Transverse colon (tissue), 4 donors: Measurements from ENCODE around the gene SLAMF9.

Experiments used
- CTCF ChIP-seq, 5 experiments: fragments of 200-600 bp in 3 of 5; fragments of 450-650 bp in 2 of 5; sonication (generic) in 3 of 5; IDR thresholded peaks; 1 replicate in 2 of 5; 2 replicates in 3 of 5; pipeline ENCODE4 v1.5.1; 2016 to 2017; ENCODE audit warnings: antibody characterized with exemption in 5 of 5, inconsistent platforms in 3 of 5, mild to moderate bottlenecking in 2 of 5, moderate library complexity in 1 of 5
- EP300 ChIP-seq: sonication (generic); formaldehyde crosslinking; IDR thresholded peaks from one replicate; pipeline ENCODE4 v1.6.1; 2017; ENCODE audit warnings: antibody characterized with exemption, low read depth
- POLR2A ChIP-seq: fragments of 450-650 bp; IDR thresholded peaks from one replicate; pipeline ENCODE4 v1.6.1; 2016; ENCODE audit warnings: antibody characterized with exemption, mild to moderate bottlenecking, moderate library complexity
- POLR2AphosphoS5 ChIP-seq, 3 donors: sonication (generic); formaldehyde crosslinking; IDR thresholded peaks; one replicate each; pipeline ENCODE4 v1.6.1; 2016; ENCODE audit warnings: antibody characterized with exemption in 3 of 3

- TF ChIP-seq CTCF (IDR thresholded peaks at IDR 0.05) (no peak), POLR2A (no peak), POLR2AphosphoS5 (IDR thresholded peaks at IDR 0.05) (no peak), EP300 (no peak)
Observed at GRCh38 chr1:159999204-159999603, 45.2 kb upstream of the SLAMF9 start.
